DOHH2 (cell line): ENCODE data around the gene CDCP1.

Experiments
- H3F3A ChIP-seq: fragments of 200-600 bp; sonication (generic), shearing (Covaris generic); 2 replicates; pipeline ENCODE4 v1.6.0; 2016; ENCODE audit warnings: antibody characterized with exemption, mild to moderate bottlenecking; ENCODE audit not compliant: control insufficient read depth, insufficient read depth
- H3K27ac ChIP-seq: fragments of 200-600 bp; sonication (generic); 2 replicates; pipeline ENCODE4 v1.5.1; 2014; ENCODE audit warnings: low read depth, mild to moderate bottlenecking, low read length, moderate library complexity
- H3K27me3 ChIP-seq: fragments of 200-600 bp; sonication (generic); 2 replicates; pipeline ENCODE4 v1.6.1; 2014; ENCODE audit warnings: mild to moderate bottlenecking, low read length, mixed read lengths; ENCODE audit not compliant: control insufficient read depth
- H3K36me3 ChIP-seq: fragments of 200-600 bp; sonication (generic); 2 replicates; pipeline ENCODE4 v1.6.1; 2014; ENCODE audit warnings: mild to moderate bottlenecking, low read length, moderate library complexity, mixed read lengths; ENCODE audit not compliant: control insufficient read depth
- H3K4me1 ChIP-seq: fragments of 200-600 bp; sonication (generic); 2 replicates; pipeline ENCODE4 v1.6.1; 2014; ENCODE audit warnings: mild to moderate bottlenecking, low read length, mixed read lengths; ENCODE audit not compliant: control insufficient read depth
- H3K4me2 ChIP-seq: fragments of 200-600 bp; sonication (generic); 2 replicates; pipeline ENCODE4 v1.6.0; 2014; ENCODE audit warnings: mild to moderate bottlenecking, low read length, moderate library complexity
- H3K4me3 ChIP-seq: fragments of 200-600 bp; sonication (generic); 2 replicates; pipeline ENCODE4 v1.5.1; 2014; ENCODE audit warnings: mild to moderate bottlenecking, low read length, mixed read lengths
- H3K79me2 ChIP-seq: fragments of 200-600 bp; sonication (generic); 2 replicates; pipeline ENCODE4 v1.6.1; 2014; ENCODE audit warnings: mild to moderate bottlenecking, low read length, mixed read lengths; ENCODE audit not compliant: control insufficient read depth
- H3K9me2 ChIP-seq: fragments of 200-600 bp; sonication (generic); replicated peaks from 2 replicates; pipeline ENCODE4 v1.6.1; 2014; ENCODE audit warnings: mild to moderate bottlenecking, low read length, mixed read lengths; ENCODE audit not compliant: control insufficient read depth
- H3K9me3 ChIP-seq: fragments of 200-600 bp; sonication (generic); 2 replicates; pipeline ENCODE4 v1.6.1; 2014; ENCODE audit warnings: antibody characterized with exemption, low read length, mixed read lengths; ENCODE audit not compliant: control insufficient read depth, insufficient read depth
- H4K20me1 ChIP-seq: fragments of 200-600 bp; sonication (generic); 2 replicates; pipeline ENCODE4 v1.6.0; 2014; ENCODE audit warnings: low read depth, mild to moderate bottlenecking, antibody characterized with exemption, low read length, moderate library complexity; ENCODE audit not compliant: control insufficient read depth, insufficient read depth
- CTCF ChIP-seq: fragments of 200-600 bp; sonication (generic); IDR thresholded peaks from one replicate; pipeline ENCODE4 v1.5.1; 2014; ENCODE audit warnings: antibody characterized with exemption, mild to moderate bottlenecking, low read depth, low read length; ENCODE audit not compliant: poor library complexity, severe bottlenecking
- EZH2phosphoT487 ChIP-seq: fragments of 200-600 bp; sonication (generic); IDR thresholded peaks from 2 replicates; pipeline ENCODE4 v1.6.1; 2017; ENCODE audit warnings: borderline replicate concordance, mild to moderate bottlenecking, antibody characterized with exemption, low read length, moderate library complexity, mixed read lengths

CDCP1 gene

GRCh38 chr3:45067941-45068340, 78.2 kb downstream of the CDCP1 start:
- H3K27ac ChIP-seq = no peak overlapping the region
- H3K4me2 ChIP-seq = no peak overlapping the region
- H3K27me3 ChIP-seq = peaks cover 5% of the 10 kb centered on the region; the same call in 1 of the 2 replicates
- no peaks in the 10 kb centered on the region for H3F3A ChIP-seq
- no peaks in the 10 kb centered on the region for H3K36me3 ChIP-seq
- no peaks in the 10 kb centered on the region for H4K20me1 ChIP-seq
- H3K4me3 ChIP-seq = no peak overlapping the region
- H3K79me2 ChIP-seq = no peaks in the 10 kb centered on the region
- H3K9me2 ChIP-seq = no peaks in the 10 kb centered on the region
- no peaks in the 10 kb centered on the region for H3K9me3 ChIP-seq
- no peaks in the 10 kb centered on the region for H3K4me1 ChIP-seq
- TF ChIP-seq EZH2phosphoT487 = no peak
- no peak for TF ChIP-seq CTCF

GRCh38 chr3:45067486-45067885, 78.7 kb downstream of the CDCP1 start:
- no peak overlapping the region for H3K27ac ChIP-seq
- TF ChIP-seq CTCF (no peak), EZH2phosphoT487 (no peak)
- no peaks in the 10 kb centered on the region for H3F3A ChIP-seq
- no peaks in the 10 kb centered on the region for H3K9me2 ChIP-seq
- no peaks in the 10 kb centered on the region for H3K4me1 ChIP-seq
- no peaks in the 10 kb centered on the region for H4K20me1 ChIP-seq
- no peak overlapping the region for H3K4me2 ChIP-seq
- H3K79me2 ChIP-seq = no peaks in the 10 kb centered on the region
- H3K36me3 ChIP-seq = no peaks in the 10 kb centered on the region
- H3K27me3 ChIP-seq = peaks cover 5% of the 10 kb centered on the region; the same call in 1 of the 2 replicates
- H3K9me3 ChIP-seq = no peaks in the 10 kb centered on the region
- H3K4me3 ChIP-seq = no peak overlapping the region

GRCh38 chr3:45066109-45066801, 79.9 kb downstream of the CDCP1 start:
- Histone ChIP-seq H3K36me3 (no peaks in the 10 kb centered on the region), H3K9me3 (no peaks in the 10 kb centered on the region), H3K4me3 (no peak overlapping the region), H3K4me1 (no peaks in the 10 kb centered on the region), H3F3A (no peaks in the 10 kb centered on the region), H3K4me2 (no peak overlapping the region), H3K27me3 (peaks cover 5% of the 10 kb centered on the region; the same call in 1 of the 2 replicates), H4K20me1 (no peaks in the 10 kb centered on the region), H3K27ac (no peak overlapping the region), H3K79me2 (no peaks in the 10 kb centered on the region), H3K9me2 (no peaks in the 10 kb centered on the region)
- TF ChIP-seq EZH2phosphoT487 (no peak), CTCF (no peak)
